SH-SY5Y (cell line): Measurements from ENCODE around the gene RNH1.

Experiments used
- GATA2 ChIP-seq: IDR thresholded peaks from 2 replicates; pipeline ENCODE4 v1.6.1; 2011; ENCODE audit warnings: mild to moderate bottlenecking, low read depth, low read length
- GATA3 ChIP-seq: IDR thresholded peaks from 2 replicates; pipeline ENCODE4 v1.6.1; 2011; ENCODE audit warnings: low read depth, mild to moderate bottlenecking, low read length, moderate library complexity

GRCh38 chr11:544817-545166 is 37.8 kb upstream of the RNH1 start:
- TF ChIP-seq GATA2 (no peak), GATA3 (no peak)
